ENCODE measurements around the gene XPC.

DNA sequence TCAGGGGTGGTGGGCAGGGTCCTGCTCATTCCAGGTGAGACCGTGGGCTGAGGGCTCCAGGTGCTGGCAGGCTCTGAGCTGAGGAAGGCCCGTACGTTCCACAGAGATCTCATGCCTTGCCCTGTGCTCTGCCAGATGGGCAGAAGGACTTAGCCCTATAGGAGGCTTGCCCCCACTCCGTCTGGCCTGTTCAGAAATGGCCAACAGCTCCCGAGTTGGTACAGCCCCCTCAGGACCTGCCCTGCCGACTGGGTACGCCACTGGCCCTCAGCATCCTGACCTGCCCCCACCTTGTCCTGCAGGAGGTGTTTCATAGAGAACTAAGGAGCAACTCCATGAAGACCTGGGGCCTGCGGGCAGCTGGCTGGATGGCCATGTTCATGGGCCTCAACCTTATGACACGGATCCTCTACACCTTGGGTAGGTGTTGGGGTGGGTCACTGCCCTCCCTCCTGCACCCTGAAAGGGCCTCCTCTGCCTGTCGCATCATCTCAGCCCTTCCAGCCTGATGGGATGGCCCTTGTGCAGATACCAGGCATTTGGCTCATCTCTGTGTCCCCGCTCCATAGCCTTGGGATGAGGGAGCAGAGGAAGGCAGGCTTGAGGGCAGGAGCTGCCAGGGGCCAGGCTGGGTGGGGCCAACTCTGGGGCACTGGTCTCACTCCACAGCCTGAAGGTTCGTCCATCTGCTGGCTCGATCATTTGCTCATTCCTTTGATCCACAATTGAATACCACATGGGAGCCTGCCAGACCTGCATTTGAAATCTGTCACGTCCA is 39.3 kb downstream of the XPC start:
- TF ChIP-seq, protein P1, sequence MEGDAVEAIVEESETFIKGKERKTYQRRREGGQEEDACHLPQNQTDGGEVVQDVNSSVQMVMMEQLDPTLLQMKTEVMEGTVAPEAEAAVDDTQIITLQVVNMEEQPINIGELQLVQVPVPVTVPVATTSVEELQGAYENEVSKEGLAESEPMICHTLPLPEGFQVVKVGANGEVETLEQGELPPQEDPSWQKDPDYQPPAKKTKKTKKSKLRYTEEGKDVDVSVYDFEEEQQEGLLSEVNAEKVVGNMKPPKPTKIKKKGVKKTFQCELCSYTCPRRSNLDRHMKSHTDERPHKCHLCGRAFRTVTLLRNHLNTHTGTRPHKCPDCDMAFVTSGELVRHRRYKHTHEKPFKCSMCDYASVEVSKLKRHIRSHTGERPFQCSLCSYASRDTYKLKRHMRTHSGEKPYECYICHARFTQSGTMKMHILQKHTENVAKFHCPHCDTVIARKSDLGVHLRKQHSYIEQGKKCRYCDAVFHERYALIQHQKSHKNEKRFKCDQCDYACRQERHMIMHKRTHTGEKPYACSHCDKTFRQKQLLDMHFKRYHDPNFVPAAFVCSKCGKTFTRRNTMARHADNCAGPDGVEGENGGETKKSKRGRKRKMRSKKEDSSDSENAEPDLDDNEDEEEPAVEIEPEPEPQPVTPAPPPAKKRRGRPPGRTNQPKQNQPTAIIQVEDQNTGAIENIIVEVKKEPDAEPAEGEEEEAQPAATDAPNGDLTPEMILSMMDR (IDR thresholded peaks at IDR 0.05; ENCODE audit: poor library complexity) = no peak
- no peak for TF ChIP-seq EZH2phosphoT487 (IDR thresholded peaks at IDR 0.05; ENCODE audit: low read depth, severe bottlenecking, unreplicated experiment)
- TF ChIP-seq EZH2 (IDR thresholded peaks at IDR 0.05; ENCODE audit: borderline replicate concordance) = no peak

Data from hepatocyte (in vitro differentiated cells).